B cell (primary cell): Measurements from ENCODE around the gene CHRNA4. TPM values are rescaled to one million over a fixed set of nuclear protein-coding genes. Genes with fewer than 3 reads are reported as not detected.

ENCODE experiments used
- ATAC-seq: fragments of 200-7000 bp; cut with Tn5 transposase; one replicate; pipeline ENCODE4 v1.10.0; 2021; ENCODE audit warnings: low read depth, mild to moderate bottlenecking, moderate number of reproducible peaks, moderate library complexity
- CTCF ChIA-PET: fragments of 350-600 bp; sonication (Branson Sonifier 250); formaldehyde crosslinking; loops from one replicate; lab custom pipeline; 2021; ENCODE audit warnings: antibody characterized with exemption, inconsistent platforms; lab: Charles Lee
- POLR2A ChIA-PET: fragments of 350-600 bp; sonication (Branson Sonifier 250); formaldehyde crosslinking; loops from one replicate; lab custom pipeline; 2021; ENCODE audit warnings: antibody characterized with exemption; lab: Charles Lee
- DNase-seq: peaks from one replicate; pipeline ENCODE4 v3.0.0; 2013
- H2AFZ ChIP-seq: 2 replicates; pipeline ENCODE4 v1.6.1; 2012; ENCODE audit warnings: mild to moderate bottlenecking, low read depth, low read length; ENCODE audit not compliant: insufficient read depth, poor library complexity, severe bottlenecking
- H3K27ac ChIP-seq, 2 donors: 1 replicate in 1 of 2; 2 replicates in 1 of 2; pipeline ENCODE4 v1.5.1; 2012 to 2013; ENCODE audit warnings: low read length in 2 of 2, mild to moderate bottlenecking in 2 of 2, moderate library complexity in 1 of 2
- H3K27me3 ChIP-seq, 4 experiments: fragments of 200-600 bp in 1 of 4; sonication (generic) in 1 of 4; replicated peaks in 1 of 4; 1 replicate in 2 of 4; 2 replicates in 2 of 4; pipeline versions ENCODE4 v1.6.1 to v1.7.0; 2013 to 2016; ENCODE audit warnings: low read length in 3 of 4, mild to moderate bottlenecking in 2 of 4, mixed read lengths in 1 of 4, moderate library complexity in 1 of 4; ENCODE audit not compliant: insufficient read depth in 4 of 4, control insufficient read depth in 3 of 4; ENCODE audit errors: control extremely low read depth in 1 of 4
- H3K36me3 ChIP-seq, 2 experiments: replicated peaks in 1 of 2; 1 replicate in 1 of 2; 2 replicates in 1 of 2; pipeline versions ENCODE4 v1.6.1 to v1.7.1; 2013; ENCODE audit warnings: low read length in 1 of 2; ENCODE audit not compliant: insufficient read depth in 2 of 2, control insufficient read depth in 1 of 2; ENCODE audit errors: control extremely low read depth in 1 of 2, extremely low read depth in 1 of 2
- H3K4me1 ChIP-seq, 2 donors: fragments of 200-600 bp in 1 of 2; sonication (generic) in 1 of 2; 1 replicate in 1 of 2; 2 replicates in 1 of 2; pipeline versions ENCODE4 v1.5.1 to v1.6.1; 2013 to 2017; ENCODE audit warnings: low read length in 2 of 2; ENCODE audit not compliant: control insufficient read depth in 2 of 2, insufficient read depth in 2 of 2
- H3K4me2 ChIP-seq: replicated peaks from 2 replicates; pipeline ENCODE3; 2012; ENCODE audit warnings: mild to moderate bottlenecking, low read depth, low read length; ENCODE audit not compliant: poor library complexity, severe bottlenecking
- H3K4me3 ChIP-seq, 5 experiments: fragments of 200-600 bp in 1 of 5; sonication (generic) in 1 of 5; 1 replicate in 3 of 5; 2 replicates in 2 of 5; pipeline versions ENCODE4 v1.5.1 to v1.7.0; 2011 to 2016; ENCODE audit warnings: low read length in 4 of 5, mild to moderate bottlenecking in 4 of 5, low read depth in 2 of 5, control low read depth in 1 of 5, moderate library complexity in 1 of 5; ENCODE audit not compliant: insufficient read depth in 1 of 5; ENCODE audit errors: control extremely low read depth in 1 of 5, extremely low read depth in 1 of 5
- H3K79me2 ChIP-seq: fragments of 200-600 bp; sonication (generic); one replicate; pipeline ENCODE4 v1.6.0; 2016; ENCODE audit warnings: low read length; ENCODE audit not compliant: control insufficient read depth, insufficient read depth
- H3K9ac ChIP-seq: fragments of 200-600 bp; sonication (generic); 2 replicates; pipeline ENCODE4 v1.6.1; 2017; ENCODE audit warnings: mild to moderate bottlenecking, low read length, moderate library complexity
- H3K9me3 ChIP-seq, 3 donors: one replicate each; pipeline versions ENCODE4 v1.6.1 to v1.7.1; 2013; ENCODE audit warnings: low read length in 2 of 3; ENCODE audit not compliant: control insufficient read depth in 2 of 3, insufficient read depth in 1 of 3; ENCODE audit errors: control extremely low read depth in 1 of 3
- H4K20me1 ChIP-seq: 2 replicates; pipeline ENCODE4 v1.6.0; 2012; ENCODE audit warnings: mild to moderate bottlenecking, low read length; ENCODE audit not compliant: insufficient read depth, control insufficient read depth, poor library complexity, severe bottlenecking
- H3K27ac Mint-ChIP-seq: one replicate; pipeline ENCODE4 v1.8.0; 2021; ENCODE audit warnings: mixed read lengths
- H3K27me3 Mint-ChIP-seq: one replicate; pipeline ENCODE4 v1.8.0; 2021; ENCODE audit warnings: mixed read lengths
- H3K4me1 Mint-ChIP-seq: one replicate; pipeline ENCODE4 v1.8.0; 2021; ENCODE audit warnings: mixed read lengths
- H3K4me3 Mint-ChIP-seq: one replicate; pipeline ENCODE4 v1.8.0; 2021; ENCODE audit warnings: mixed read lengths
- H3K9me3 Mint-ChIP-seq: one replicate; pipeline ENCODE4 v1.8.0; 2022; ENCODE audit warnings: mixed read lengths; ENCODE audit not compliant: insufficient read depth
- EZH2 ChIP-seq: IDR thresholded peaks from 2 replicates; pipeline ENCODE4 v1.6.1; 2012; ENCODE audit warnings: borderline replicate concordance, low read depth, mild to moderate bottlenecking, moderate library complexity, low read length; ENCODE audit not compliant: insufficient read depth, poor library complexity, severe bottlenecking
- WGBS: methylation state at CpG from one replicate; pipeline ENCODE4 v1.1.5; 2013; ENCODE audit warnings: missing lambda C conversion rate; ENCODE audit not compliant: insufficient coverage; 5-methylcytosine and 5-hydroxymethylcytosine counted together
- intact Hi-C: fragments of 100-400 bp; cut with micrococcal nuclease; formaldehyde crosslinking; loops from one replicate; pipeline ENCODE4 v1.10.0; 2022
- polyA plus RNA-seq: library from polyadenylated mRNA; depleted of rRNA; stranded (reverse); fragments of >200 nt; gene quantifications from 2 replicates; pipeline ENCODE4 v1.2.3, GENCODE V29; 2012
- total RNA-seq, 2 donors: library from RNA; stranded (reverse); fragments of 120-200 nt in 1 of 2; gene quantifications; 1 replicate in 1 of 2; 2 replicates in 1 of 2; pipeline versions ENCODE4 v1.2.3 to v1.2.4, GENCODE V29; 2013 to 2022
- TF ChIP-seq, protein P1 (sequence below): fragments of 200-600 bp; IDR thresholded peaks from one replicate; pipeline ENCODE4 v1.8.0; 2022; ENCODE audit warnings: antibody characterized with exemption, mild to moderate bottlenecking

The CHRNA4 gene
- total and polyA plus RNA-seq, 2 donors (not counting 1 experiment from before 2014, with no cell fraction given): not detected

DNA sequence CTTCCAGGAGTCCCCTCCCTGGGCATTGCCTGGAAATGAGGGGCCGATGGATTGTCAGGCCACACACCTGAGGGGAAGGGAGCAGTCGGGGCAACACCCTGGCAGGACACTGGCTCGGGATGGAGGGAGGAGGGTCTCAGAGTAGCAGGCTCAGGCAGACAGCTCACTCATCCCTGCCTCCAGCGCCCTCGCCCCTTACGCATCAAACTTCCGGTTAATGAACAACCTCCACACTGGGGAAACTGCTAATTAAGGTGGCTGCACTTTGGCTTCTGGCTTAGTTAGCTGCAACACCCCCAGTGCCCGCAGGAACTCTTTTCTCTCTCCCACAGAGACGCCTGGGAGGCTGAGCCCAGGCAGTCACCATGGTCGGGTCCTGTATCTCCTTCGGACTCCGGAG is 13.4 kb upstream of the CHRNA4 start:
- H3K27ac ChIP-seq: no peak overlapping the region
- H3K4me1 ChIP-seq: no peaks in the 10 kb centered on the region
- no peaks in the 10 kb centered on the region for H4K20me1 ChIP-seq
- ChIA-PET POLR2A (no interaction called here), CTCF (no interaction called here)
- intact Hi-C loops: no loop called here
- no peaks in the 10 kb centered on the region for H3K79me2 ChIP-seq
- Mint-ChIP-seq H3K4me3 (no peak overlapping the region), H3K4me1 (no peaks in the 10 kb centered on the region), H3K9me3 (no peaks in the 10 kb centered on the region), H3K27ac (no peak overlapping the region), H3K27me3 (peaks cover 25% of the 10 kb centered on the region)
- peaks cover 0 to 1% (median 0%) of the 10 kb centered on the region in 3 donors for H3K9me3 ChIP-seq
- no peak overlapping the region for H3K9ac ChIP-seq
- no peak for DNase-seq
- WGBS: 78% methylated on average over 12 of the region's 12 CpGs
- no peak for ATAC-seq
- TF ChIP-seq, protein P1, sequence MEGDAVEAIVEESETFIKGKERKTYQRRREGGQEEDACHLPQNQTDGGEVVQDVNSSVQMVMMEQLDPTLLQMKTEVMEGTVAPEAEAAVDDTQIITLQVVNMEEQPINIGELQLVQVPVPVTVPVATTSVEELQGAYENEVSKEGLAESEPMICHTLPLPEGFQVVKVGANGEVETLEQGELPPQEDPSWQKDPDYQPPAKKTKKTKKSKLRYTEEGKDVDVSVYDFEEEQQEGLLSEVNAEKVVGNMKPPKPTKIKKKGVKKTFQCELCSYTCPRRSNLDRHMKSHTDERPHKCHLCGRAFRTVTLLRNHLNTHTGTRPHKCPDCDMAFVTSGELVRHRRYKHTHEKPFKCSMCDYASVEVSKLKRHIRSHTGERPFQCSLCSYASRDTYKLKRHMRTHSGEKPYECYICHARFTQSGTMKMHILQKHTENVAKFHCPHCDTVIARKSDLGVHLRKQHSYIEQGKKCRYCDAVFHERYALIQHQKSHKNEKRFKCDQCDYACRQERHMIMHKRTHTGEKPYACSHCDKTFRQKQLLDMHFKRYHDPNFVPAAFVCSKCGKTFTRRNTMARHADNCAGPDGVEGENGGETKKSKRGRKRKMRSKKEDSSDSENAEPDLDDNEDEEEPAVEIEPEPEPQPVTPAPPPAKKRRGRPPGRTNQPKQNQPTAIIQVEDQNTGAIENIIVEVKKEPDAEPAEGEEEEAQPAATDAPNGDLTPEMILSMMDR: no peak
- TF ChIP-seq EZH2: no peak
- H3K36me3 ChIP-seq: no peaks in the 10 kb centered on the region
- H3K4me3 ChIP-seq: no peak overlapping the region
- H3K4me2 ChIP-seq: no peak overlapping the region
- peaks cover 0 to 13% (median 0%) of the 10 kb centered on the region in 4 experiments for H3K27me3 ChIP-seq
- H2AFZ ChIP-seq: no peak overlapping the region

DNA sequence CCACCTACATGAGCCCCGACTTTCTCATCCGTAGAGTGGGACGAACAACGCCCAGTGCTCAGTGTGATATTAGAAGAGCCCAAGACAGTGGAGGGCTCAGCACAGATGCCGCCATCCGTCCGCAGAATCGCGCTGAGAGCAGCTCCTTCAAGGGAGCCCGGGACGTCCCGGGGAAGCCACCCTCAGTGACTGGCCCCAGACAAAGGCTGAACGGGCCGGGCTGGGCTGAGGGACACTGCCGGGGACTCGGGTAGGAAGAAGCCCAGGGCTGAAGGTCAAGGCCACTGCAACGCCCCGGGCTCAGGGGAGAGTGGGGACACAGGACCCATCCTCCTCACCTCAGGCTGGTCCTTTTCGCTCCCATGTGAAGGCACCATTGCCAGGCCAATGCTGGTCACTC is 12.8 kb upstream of the CHRNA4 start:
- H3K9ac ChIP-seq: no peak overlapping the region
- Mint-ChIP-seq H3K9me3 (no peaks in the 10 kb centered on the region), H3K4me3 (no peak overlapping the region), H3K27ac (no peak overlapping the region), H3K4me1 (no peaks in the 10 kb centered on the region), H3K27me3 (peaks cover 23% of the 10 kb centered on the region)
- H3K4me1 ChIP-seq: no peaks in the 10 kb centered on the region
- ChIA-PET POLR2A (no interaction called here), CTCF (no interaction called here)
- no peak overlapping the region for H2AFZ ChIP-seq
- DNase-seq (no peak), ATAC-seq (no peak)
- H3K4me2 ChIP-seq: no peak overlapping the region
- WGBS: 85% methylated on average over 18 of the region's 19 CpGs
- H4K20me1 ChIP-seq: no peaks in the 10 kb centered on the region
- intact Hi-C loops: no loop called here
- H3K9me3 ChIP-seq: no peaks in the 10 kb centered on the region
- H3K4me3 ChIP-seq: no peak overlapping the region
- no peak overlapping the region for H3K27ac ChIP-seq
- no peaks in the 10 kb centered on the region for H3K36me3 ChIP-seq
- no peak for TF ChIP-seq EZH2
- TF ChIP-seq, protein P1: no peak
- peaks cover 0 to 13% (median 0%) of the 10 kb centered on the region in 4 experiments for H3K27me3 ChIP-seq
- no peaks in the 10 kb centered on the region for H3K79me2 ChIP-seq
